ENCODE data around the gene C1orf167.

C1orf167 gene

DNA sequence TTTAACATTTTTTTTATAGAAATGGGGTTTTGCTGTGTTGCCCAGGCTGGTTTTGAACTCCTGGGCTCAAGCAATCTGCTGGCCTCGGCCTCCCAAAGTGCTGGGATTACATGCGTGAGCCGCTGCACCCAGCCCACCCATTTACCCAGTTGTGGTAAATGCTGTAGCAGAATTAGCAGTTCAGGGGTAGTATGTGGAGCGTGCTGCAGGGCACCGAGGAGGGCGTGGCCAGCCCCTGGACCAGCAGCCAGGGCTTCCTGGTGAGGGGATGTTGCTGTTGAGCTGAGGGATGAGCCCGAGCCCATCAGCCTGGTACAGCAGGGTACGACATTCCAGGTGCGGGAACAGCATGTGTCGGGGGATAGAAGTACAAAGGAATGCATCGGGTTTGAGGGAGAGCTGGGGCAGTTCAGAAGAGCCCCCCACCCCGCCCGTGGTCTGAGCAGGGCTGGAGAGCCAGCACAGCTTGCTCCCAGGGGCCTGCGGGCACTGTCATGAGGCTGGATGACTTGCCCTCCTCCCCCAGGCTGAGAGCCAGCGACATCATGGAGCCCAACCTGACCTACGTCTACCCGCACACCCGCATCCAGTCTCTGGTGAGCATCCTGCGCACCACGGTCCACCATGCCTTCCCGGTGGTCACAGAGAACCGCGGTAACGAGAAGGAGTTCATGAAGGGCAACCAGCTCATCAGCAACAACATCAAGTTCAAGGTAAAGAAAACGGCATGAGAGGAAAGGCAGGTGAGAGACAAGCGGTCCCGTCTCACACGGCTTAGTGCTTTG lies 73.6 kb downstream of the C1orf167 start:
- no peak for DNase-seq (ENCODE audit: low spot score)

DNA sequence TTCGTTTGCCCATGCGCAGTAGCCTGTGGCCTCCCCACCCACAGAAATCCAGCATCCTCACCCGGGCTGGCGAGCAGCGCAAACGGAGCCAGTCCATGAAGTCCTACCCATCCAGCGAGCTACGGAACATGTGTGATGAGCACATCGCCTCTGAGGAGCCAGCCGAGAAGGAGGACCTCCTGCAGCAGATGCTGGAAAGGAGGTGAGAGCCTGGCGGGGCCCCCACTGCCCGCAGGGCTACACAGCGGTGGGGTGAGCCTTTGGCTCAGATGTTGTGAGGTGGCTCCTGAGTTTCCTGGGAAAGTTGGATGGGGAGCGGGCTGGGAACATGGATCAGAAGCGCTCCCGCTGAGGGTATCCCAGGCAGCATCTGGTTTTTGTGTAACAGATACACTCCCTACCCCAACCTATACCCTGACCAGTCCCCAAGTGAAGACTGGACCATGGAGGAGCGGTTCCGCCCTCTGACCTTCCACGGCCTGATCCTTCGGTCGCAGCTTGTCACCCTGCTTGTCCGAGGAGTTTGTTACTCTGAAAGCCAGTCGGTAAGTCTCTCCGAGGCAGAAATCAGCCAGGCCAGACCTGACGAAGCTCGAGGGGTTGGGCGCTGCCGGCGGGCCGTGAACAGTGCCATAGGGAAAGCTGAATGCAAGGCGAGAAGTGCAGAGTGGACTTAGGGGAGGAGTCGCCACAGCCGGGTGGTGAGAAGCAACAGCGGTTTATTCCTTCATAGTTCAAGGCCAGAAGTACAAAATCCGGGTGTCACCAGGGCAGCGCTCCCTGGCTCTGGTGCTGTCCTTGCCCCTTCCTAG lies 75.2 kb downstream of the C1orf167 start:
- no peak for DNase-seq (ENCODE audit: low spot score)

DNA sequence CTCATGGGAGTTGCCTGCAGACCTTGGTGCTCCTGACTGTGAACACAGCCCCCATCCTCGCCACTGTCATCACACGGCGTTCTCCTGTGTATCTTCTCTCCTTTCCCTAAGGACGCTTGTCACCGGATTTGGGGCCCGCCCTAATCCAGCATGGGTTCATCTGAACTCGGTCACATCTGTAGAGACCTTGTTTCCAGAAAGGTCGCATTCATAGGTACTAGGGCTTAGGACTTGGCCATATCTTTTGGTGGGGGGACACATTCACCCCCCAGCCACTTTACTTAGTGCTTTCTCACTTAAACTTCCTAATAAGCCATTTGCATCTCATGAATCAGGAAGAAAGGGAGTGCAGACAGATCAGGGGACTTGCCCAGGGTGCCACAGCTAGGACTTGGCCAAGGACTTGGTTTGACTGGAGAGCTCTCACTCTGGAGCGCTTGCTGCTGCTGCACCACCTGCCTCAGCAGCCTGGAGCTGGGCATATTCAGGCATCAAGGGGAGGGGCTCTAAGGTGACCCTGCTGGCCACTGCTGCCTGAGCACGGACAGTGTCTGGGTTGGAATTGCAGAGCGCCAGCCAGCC lies 75.9 kb downstream of the C1orf167 start:
- DNase-seq (ENCODE audit: low spot score) = no peak

DNA sequence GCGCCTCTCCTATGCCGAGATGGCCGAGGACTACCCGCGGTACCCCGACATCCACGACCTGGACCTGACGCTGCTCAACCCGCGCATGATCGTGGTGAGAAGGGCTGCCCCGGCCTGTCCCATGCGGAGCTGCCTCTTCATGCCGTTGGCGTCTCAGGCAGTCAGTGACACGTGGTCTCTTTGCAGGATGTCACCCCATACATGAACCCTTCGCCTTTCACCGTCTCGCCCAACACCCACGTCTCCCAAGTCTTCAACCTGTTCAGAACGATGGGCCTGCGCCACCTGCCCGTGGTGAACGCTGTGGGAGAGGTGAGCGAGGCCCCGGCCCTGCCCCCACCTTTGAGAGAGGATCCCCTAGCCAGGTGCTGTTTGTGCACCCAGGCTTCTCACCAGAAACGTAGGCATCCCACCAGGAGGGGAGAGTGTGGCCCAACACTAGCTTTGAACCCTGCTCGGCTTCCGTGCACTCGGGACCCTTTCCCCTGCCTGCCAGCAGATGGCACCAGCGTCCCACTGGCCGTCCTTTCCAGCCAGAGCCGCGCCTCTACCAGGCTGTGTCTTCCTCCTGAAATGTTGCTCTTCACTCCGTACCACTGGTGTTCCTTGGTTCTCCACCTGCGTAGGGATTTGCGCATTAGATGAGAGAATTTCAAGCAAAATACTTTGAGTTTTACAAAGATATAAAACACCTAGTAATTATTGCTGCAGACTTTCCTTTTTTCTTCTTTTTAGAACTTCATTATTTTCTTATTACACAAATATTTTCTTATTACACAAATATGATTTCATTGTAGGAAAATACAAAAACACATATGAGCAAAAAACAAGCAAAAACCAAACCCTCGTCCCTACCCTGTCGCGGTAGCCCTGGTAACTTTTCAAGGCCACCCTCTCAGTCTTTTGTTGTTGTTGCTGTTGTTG lies 76.6 kb downstream of the C1orf167 start:
- peak; percentile 69 for DNase-seq (ENCODE audit: low spot score)
